Pons (tissue), 1 donor: Measurements from ENCODE around the gene TARP.
"Not testable (repeated sequence)": the region's sequence is repeated elsewhere in the genome, so short reads cannot be mapped to it uniquely, and the experiment has no call there.

ENCODE experiments used
- DNase-seq: peaks from one replicate; pipeline ENCODE4 v3.0.0-alpha.2; 2016; ENCODE audit warnings: low spot score

The TARP gene

DNA sequence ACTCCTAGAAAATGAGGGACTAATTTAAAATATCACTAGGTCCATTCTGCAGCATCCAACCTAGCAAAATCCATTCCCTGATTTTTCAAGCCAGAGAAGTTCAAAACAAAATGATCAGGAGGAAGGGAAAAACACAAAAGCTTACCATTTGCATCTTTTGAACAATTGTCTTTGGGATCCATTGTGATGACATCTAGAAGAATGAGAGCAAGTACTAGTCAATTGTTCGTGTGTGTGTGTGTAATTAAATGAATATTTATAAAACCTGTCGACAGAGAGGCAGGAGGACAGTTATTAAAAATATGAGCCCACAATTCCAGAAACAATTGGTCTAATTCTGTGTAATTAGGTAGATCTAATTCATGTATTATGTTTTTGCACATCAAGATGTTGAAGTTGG is 11.4 kb downstream of the TARP start:
- peak; percentile 87 for DNase-seq

DNA sequence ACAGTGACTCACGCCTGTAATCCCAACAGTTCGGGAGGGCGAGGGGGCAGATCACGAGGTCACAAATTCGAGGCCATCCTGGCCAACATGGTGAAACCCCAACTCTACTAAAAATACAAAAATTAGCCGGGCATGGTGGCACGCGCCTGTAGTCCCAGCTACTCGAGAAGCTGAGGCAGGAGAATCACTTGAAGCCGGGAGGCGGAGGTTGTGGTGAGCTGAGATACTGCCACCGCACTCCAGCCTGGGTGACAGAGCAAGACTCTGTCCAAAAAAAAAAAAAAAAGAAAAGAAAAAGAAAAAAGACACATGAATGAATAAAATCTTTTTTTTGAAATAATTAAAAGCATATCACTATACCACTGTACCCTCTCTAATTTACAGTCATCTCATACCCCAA is 11.8 kb downstream of the TARP start:
- not testable (repeated sequence) for DNase-seq

DNA sequence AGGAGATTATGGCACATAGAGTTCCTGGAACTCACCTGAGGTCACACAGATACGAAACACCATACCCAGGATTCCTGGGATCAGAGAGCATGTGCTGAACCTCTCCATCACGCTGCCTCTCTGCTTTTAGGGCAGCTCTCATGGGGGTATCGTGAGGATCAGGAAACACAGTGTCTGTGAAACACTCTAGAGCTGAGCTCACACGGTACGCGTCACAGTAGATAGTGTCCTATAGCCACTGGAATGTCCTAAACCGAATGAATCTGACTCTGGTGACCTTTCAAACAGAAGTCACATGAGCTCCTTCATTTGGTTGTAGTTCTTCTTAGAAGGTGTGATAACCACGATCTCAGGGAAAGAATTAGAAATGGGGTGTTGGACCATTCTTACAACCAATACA is 14.3 kb downstream of the TARP start:
- DNase-seq, result not testable (repeated sequence)

DNA sequence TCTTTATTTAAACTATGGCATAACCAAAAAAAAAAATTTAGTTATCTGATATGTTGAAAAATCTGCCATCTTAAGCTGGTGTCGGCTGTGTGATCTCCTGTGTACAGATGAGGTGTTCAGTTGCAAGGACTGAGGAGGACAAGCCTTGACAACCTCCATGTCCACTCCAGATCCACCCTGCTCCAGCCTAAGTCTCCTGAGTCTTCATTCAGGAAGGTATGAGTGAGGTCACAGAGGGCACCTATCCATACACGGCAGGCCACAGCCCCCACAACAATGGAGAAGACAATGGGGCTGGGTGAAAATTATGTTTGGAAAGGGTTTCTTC is 16.1 kb downstream of the TARP start:
- no peak for DNase-seq

DNA sequence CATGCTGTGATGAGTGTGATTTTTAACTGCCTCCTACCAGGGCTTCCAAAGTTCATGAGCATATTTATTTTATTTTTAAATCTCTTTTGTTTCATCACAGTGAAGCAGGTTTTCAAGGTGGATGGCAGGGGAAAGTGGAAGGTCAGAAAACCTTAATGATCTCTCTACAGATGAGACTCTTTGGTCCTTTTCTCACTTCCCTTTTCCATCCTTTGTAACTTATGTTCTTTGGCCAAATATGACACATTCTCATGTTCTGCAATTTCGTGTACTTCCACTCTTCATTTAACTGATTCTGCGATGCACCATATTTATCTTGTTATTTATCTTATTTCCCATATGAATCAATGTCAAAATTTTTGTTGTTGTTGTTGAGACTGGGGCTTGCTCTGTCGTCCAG is 23.6 kb downstream of the TARP start:
- DNase-seq, result not testable (repeated sequence)

DNA sequence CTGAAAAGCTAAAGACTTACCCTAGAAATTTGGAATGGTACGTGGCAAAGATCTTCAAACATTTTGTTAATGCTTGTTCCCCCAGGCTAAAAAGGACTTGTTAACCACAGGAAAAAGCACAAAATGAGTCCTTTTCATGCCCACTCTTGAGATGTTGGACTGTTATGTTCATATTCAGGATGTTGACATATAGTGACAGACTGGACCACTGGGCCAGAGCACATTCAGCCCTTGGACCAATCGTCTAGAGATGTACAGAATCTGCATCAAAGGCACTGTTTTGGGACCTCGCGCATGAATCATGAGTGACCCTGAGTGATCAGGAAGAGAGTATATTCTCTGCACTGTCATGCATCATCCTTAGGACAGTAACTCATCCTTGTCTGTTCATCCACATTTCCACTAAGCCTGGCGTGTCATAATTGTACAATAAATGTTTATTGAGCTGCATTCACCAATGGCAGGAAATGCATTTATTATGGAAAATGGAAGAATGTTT is 25.3 kb downstream of the TARP start:
- DNase-seq, result no peak

DNA sequence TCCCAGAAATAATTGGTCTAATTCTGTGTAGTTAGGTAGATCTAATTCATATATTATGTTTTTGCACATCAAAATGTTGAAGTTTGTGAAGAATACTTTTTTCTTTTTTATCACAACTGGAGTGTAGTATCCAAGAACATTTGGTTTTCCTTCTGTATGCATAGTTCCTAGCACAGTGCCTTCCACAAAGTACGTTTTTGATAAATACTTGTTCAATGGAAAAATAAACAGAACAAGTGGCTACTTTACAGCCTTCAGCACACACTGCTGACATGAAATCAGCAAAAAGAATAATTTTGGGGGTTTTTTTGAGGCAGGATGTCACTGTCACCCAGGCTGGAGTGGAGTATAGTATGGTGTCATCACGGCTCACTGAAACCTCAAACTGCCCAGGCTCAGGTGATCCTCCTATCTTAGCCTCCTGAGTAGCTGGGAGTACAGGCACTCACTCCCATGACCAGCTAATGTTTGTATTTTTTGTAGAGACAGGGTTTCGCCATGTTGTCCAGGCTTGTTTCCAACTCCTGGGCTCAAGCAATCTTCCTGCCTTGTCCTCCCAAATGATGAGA is 27.9 kb downstream of the TARP start:
- no peak for DNase-seq

DNA sequence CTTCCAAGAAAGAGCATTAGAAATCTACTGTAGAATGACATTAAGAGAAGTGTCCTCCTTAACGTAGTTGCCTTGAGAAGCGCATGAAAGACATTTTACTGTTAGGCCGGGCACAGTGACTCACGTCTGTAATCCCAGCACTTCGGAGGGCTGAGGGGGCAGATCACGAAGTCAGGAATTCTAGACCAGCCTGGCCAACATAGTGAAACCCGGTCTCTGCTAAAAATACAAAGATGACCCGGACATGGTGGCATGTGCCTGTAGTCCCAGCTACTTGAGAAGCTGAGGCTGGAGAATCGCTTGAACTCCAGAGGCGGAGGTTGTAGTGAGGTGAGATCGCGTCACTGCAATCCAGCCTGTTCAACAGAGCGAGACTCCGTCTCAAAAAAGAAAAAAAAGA is 28.9 kb downstream of the TARP start:
- no peak for DNase-seq

DNA sequence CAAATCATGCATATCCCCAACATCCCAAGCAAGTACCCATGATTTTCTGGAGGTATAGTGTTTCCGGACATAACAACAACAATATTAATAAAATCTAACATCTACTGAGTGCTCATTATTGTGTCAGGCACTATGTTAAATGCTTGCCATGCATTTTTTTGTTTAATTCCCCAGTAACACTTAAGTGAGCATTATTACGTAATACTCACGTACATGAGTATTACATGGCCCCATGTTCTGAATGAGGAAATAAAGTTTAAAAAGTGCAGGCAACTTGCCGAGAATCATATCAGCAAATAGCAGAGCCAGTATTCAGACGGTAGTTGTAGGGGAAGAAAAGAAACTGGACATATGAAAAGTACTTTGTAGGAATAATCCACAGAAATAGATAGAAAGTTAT is 30.1 kb downstream of the TARP start:
- DNase-seq, result not testable (repeated sequence)

DNA sequence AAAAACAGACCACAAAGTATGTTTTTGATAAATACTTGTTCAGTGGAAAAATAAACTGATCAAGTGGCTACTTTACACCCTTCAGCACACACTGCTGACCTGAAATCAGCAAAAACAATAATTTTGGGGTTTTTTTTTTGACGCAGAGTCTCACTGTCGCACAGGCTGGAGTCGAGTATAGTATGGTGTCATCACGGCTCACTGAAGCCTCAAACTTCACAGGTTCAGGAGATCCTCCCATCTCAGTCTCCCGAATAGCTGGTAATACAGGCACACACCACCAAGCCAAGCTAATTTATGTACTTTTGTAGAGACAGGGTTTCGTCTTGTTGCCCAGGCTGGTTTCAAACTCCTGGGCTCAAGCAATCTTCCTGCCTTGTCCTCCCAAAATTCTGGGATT is 30.6 kb downstream of the TARP start:
- no peak for DNase-seq

DNA sequence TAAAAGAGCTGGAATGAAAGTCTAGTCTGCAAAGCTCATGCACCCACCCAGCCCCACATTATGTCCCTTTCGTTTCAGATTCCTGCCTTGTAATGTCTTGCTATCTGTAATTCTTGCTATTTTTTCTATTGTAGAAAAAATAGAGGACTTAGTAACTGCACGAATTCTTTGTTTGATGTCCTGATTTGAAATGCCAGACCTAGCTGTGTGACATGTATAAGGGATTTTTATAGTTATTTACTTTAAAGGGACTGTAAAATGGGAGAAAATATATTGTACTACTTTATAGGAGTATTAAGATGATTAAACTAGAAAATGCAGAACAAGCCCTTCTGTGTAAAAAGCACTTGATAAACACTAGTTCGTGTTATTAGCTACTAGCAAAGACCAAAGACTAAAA is 32.4 kb downstream of the TARP start:
- no peak for DNase-seq

DNA sequence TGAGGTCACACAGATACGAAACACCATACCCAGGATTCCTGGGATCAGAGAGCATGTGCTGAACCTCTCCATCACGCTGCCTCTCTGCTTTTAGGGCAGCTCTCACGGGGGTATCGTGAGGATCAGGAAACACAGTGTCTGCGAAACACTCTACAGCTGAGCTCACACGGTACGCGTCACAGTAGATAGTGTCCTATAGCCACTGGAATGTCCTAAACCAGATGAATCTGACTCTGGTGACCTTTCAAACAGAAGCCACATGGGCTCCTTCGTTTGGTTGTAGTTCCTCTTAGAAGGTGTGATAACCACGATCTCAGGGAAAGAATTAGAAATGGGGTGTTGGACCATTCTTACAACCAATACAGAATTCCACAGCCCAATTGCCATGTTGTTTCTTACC is 34.3 kb downstream of the TARP start:
- DNase-seq, result not testable (repeated sequence)

DNA sequence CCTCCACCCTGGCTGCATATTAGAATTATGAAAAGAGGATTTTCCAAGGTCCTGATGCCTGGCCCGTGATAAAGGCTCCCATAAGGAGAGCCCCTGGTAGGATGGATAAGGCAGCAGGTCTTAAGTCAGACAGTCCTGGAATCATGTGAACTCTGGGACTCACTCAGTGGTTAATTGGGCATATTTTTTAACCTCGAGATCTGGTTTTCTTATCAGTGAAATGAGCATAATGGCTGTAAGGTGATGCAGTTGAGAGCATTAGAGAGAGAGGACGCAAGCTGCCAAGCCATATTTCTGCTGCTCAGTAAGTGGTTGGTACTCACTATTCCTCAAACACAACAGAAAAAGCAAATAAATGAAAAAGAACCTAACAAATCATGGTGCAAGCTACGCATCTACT is 37.8 kb downstream of the TARP start:
- DNase-seq, result no peak

DNA sequence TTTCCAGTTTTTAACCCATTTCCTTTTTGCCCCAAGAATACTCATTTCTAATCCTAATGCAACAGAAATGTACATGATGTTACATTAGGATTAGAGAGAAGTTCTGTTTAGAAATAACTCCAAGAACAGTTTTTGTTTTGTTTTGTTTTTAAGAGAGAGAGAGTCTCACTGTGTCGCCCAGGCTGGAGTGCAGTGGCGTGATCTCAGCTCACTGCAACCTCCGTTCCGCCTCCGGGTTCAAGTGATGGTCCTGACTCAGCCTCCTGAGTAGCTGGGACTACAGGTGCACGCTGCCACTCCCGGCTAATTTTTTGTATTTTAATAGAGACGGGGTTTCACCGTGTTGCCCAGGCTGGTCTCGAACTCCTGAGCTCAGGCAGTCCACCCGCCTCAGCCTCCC is 38.7 kb downstream of the TARP start:
- DNase-seq, result not testable (repeated sequence)

DNA sequence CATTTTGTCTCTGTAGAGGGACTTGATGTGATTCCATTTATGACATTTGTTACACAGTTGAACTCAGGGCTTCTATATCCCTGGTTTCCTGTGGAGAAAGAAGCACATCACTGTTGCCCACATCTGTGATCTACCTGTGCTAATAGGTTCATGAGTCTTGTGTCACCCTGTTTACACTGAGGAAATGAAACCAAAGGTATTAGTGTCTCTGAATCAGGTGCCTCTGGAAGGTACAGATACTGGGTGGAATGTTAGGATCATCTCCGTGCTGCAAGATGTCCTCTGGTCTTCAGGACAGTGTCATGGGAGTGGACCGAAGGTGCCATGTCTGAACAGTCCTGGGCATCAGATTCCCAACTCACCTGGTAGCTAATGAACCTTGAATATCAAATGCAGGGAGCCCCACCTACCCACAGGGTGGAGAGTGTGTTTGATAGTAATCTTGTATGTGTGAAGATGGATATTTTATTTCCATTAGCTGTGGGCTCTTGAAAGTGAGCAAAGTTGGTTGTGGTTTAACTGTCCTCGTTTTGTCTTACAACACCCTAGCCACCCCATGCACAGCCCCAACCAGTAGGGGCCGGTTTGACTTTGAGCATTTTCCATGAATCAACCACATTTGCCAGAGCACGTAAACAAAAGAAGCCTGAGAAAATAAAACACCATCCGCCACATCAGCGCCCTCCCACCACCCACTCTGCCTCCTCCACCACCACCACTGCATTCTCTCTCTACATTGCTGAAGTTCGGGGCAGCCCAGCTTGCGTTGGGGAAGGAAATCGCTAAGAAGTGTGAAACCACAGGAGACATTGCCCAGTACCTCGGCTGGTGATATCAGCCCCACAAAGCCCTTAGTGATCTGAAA is 40.7 kb downstream of the TARP start:
- no peak for DNase-seq

DNA sequence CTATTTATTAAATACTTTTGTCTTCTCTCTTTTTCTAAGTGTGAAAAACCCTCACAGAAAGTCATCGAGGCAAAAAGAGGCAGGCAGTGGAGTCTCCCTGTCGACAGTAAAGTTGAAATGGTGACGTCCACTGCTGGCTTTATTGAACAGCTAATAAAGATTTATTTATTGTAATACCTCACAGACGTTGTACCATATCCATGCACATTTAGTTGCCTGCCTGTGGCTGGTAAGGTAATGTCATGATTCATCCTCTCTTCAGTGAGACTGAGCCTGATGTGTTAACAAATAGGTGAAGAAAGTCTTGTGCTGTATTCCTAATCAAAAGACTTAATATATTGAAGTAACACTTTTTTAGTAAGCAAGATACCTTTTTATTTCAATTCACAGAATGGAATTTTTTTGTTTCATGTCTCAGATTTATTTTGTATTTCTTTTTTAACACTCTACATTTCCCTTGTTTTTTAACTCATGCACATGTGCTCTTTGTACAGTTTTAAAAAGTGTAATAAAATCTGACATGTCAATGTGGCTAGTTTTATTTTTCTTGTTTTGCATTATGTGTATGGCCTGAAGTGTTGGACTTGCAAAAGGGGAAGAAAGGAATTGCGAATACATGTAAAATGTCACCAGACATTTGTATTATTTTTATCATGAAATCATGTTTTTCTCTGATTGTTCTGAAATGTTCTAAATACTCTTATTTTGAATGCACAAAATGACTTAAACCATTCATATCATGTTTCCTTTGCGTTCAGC is 43.4 kb downstream of the TARP start:
- DNase-seq, result no peak

DNA sequence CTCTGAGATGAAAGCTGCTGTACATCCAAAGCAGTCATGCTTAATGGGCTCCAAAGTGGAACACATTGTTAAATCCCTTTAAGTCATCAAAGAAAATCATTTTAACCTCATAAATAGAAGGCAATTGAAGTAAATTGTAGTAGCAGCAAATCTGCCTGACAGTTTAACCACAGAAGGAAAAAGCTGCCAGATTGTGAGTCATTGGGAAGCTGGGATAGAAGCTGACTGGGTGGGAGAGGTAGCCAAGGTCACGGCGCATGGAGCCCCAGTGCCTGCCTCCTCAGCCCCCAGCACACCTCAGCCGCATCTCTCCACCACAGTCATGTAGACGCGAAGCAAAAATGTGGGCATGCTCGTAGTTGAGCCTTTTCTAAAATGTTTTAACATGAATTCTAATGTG is 44.0 kb downstream of the TARP start:
- DNase-seq, result no peak

DNA sequence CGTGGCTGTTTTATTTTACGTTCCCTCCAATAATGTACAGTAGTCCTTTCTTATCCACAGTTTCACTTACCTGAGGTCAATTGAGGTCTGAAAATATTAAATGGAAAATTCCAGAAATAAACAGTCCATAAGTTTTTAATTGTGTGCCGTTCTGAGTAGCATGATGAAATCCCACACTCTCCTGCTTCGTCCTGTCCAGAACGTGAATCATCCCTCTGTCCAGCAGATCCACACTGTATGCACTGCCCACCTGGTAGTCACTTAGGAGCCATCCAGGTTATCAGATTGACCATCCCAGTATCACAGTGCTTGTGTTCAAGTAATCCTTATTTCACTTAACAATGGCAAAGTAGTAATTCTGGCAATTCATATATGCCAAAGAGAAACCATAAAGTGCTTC is 49.0 kb downstream of the TARP start:
- DNase-seq, result no peak

DNA sequence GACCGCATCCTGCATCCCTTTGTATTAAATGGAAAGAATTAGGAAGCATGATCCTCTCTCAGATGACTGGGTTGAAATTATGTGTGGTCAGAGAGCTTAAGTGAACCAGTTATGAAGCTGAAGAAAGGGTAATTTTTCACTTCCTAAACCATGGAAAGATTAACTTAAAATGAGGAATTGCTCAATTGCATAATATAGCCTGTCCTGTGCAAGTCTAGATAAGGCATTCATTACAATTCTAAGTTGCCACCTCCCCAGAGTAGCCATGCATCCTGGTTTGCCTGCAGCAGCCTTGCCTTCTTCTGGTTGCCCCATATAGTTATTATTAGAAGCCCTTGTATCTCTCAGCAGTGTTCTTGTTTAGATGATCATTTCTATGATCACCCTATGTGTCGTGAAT is 50.1 kb downstream of the TARP start:
- DNase-seq, result no peak

DNA sequence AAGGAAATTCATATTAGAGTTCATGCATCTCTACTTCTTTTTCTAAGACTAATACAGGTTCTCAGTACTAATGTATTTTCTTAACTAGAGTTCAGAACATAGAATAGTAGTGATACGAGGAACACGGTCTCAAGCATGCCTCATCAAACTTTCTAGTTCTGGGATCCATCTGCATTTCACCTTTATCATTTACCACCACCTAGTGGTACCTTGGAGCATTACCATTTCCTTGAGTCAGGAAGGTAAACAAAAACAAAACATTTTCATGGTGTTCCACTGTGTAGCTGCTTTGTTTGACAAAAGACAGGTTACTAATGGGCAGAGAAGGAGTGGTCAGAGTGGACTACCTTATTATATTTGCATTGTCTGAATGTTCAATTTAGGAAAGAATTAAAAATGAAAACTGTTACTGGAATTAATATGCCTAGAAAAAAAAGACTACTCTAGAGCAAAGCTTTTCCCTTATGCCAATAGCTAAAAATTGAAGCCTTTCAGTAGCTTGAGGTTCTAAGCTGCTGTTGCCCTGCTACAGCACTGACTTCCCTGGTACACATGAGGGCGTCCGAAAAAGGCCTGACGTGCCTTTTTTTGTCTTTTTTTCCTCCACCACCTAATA is 50.8 kb downstream of the TARP start:
- peak; percentile 77 for DNase-seq

DNA sequence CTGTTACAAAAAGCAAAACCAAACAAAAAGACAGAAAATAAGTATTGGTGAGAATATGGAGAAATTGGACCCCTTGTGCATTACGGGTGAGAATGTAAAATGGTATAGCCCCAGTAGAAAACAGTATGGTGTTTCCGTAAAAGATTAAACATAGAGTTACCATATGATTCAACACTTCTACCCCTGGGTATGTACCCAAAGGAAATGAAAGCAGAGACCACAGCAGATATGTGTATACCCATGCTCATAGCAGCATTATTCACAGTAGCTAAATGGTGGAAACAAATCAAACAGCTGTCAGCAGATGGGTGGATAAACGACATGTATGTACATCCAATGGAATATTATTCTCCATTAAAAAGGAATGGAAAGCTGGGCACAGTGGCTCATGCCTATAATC is 53.0 kb downstream of the TARP start:
- DNase-seq, result no peak

DNA sequence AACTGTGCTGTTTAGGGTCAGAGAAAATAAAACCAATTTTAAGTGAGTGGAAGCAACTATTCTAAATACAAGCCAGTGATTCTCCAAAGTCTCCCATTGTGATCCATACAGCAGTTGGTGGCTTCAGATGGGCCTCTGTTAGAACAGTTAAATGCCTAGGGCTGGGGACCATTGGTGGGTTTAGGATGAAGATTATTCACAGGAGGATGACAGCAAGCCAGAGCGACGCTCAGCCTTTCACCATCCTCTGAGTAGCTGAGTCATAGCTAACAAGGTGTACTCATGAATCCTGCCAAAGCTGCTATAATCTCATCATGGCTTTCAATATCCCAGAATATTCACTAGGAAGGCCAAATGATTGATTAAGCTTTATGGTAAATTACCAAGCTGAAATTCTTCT is 55.8 kb downstream of the TARP start:
- no peak for DNase-seq
